ENCODE results near the gene SDK2. TPM values are rescaled to one million over a fixed set of nuclear protein-coding genes. Genes with fewer than 3 reads are reported as not detected.
A peak's percentile ranks its signal among the peaks of the same experiment; 100 is the strongest.
"Not testable (repeated sequence)": the region's sequence is repeated elsewhere in the genome, so short reads cannot be mapped to it uniquely, and the experiment has no call there.

SDK2 gene
- total and polyA plus RNA-seq, 8 donors: 0.04 to 0.31 (median 0.17) TPM

GRCh38 chr17:73311781-73312641 lies 332.2 kb downstream of the SDK2 start, which contains the start of gene CDC42EP4:
Gene CDC42EP4, minus strand, starts transcription at chr17:73312001. Its CDS starts 25,501 bp downstream, at chr17:73286500.
- H3K36me3 ChIP-seq: no peaks in the 10 kb centered on the region
- peak within 1 kb of the TSS; percentile 92 to 99 (median 96) for H3K27ac ChIP-seq
- peak; percentile 96 to 98 (median 98) for DNase-seq
- no peak for FAIRE-seq
- 0 to 1% methylated on average over 53 to 71 of the region's 71 CpGs for WGBS, 2 donors
- H3K4me1 ChIP-seq: peaks cover 8 to 20% (median 12%) of the 10 kb centered on the region in 3 donors
- peak; percentile 69 to 83 (median 74) for ATAC-seq
- TF ChIP-seq CTCF (IDR thresholded peaks at IDR 0.05): no peak
- no peaks in the 10 kb centered on the region for H3K9me3 ChIP-seq
- peak within 1 kb of the TSS; percentile 83 to 100 (median 92) for H3K4me3 ChIP-seq
- intact Hi-C loops (cut with DNase I): loop anchor here in 1 of 3 donors (10.0 kb wide), 1 partner anchor 53 kb away; no protein-coding TSS in a partner anchor
- no peaks in the 10 kb centered on the region for H3K27me3 ChIP-seq

GRCh38 chr17:73311428-73311780 lies 332.8 kb downstream of the SDK2 start:
- FAIRE-seq (no peak), ATAC-seq (peak; percentile 2 to 9 (median 5)), DNase-seq (peak in 3 of 6 donors; percentile 75 to 88 (median 79))
- Histone ChIP-seq H3K27ac (peak overlapping the region; percentile 92 to 99 (median 96)), H3K36me3 (no peaks in the 10 kb centered on the region), H3K4me1 (peaks cover 14 to 26% (median 18%) of the 10 kb centered on the region in 3 donors), H3K9me3 (no peaks in the 10 kb centered on the region), H3K4me3 (peak overlapping the region; percentile 83 to 100 (median 92)), H3K27me3 (no peaks in the 10 kb centered on the region)
- no peak for TF ChIP-seq CTCF (IDR thresholded peaks at IDR 0.05)
- 0% methylated on average over 34 to 38 of the region's 38 CpGs for WGBS, 2 donors
- intact Hi-C loops (cut with DNase I): loop anchor here in 1 of 3 donors (10.0 kb wide), 1 partner anchor 53 kb away; no protein-coding TSS in a partner anchor

GRCh38 chr17:73309727-73310596 lies 334.3 kb downstream of the SDK2 start:
- ATAC-seq (peak; percentile 26 to 38 (median 28)), FAIRE-seq (no peak), DNase-seq (peak; percentile 73 to 87 (median 80))
- Histone ChIP-seq H3K27me3 (no peaks in the 10 kb centered on the region), H3K4me3 (peak overlapping the region; percentile 83 to 100 (median 92)), H3K27ac (peak overlapping the region; percentile 92 to 99 (median 96)), H3K9me3 (no peaks in the 10 kb centered on the region), H3K4me1 (peaks cover 21 to 37% (median 28%) of the 10 kb centered on the region in 3 donors), H3K36me3 (no peaks in the 10 kb centered on the region)
- TF ChIP-seq CTCF (IDR thresholded peaks at IDR 0.05): no peak
- 2 to 4% methylated on average over 21 of the region's 21 CpGs for WGBS, 2 donors
- intact Hi-C loops (cut with DNase I): loop anchor here in 2 of 3 donors (5.0 to 10.0 kb wide), 2 partner anchors 48 to 55 kb away; partner anchors contain the start of gene CPSF4L (in 1 of the 2)

GRCh38 chr17:73308959-73309358 lies 335.3 kb downstream of the SDK2 start:
- peak in 2 of 6 donors; percentile 25 to 41 for DNase-seq
- H3K27ac ChIP-seq: peak overlapping the region; percentile 92 to 99 (median 96)
- not testable (repeated sequence) for H3K36me3 ChIP-seq, H3K9me3 ChIP-seq, FAIRE-seq, H3K27me3 ChIP-seq, ATAC-seq
- peak overlapping the region; percentile 83 to 100 (median 92) for H3K4me3 ChIP-seq
- H3K4me1 ChIP-seq: peaks cover 24 to 46% (median 36%) of the 10 kb centered on the region in 3 donors
- intact Hi-C loops (cut with DNase I): loop anchor here in 1 of 3 donors (5.0 kb wide), 1 partner anchor 47 kb away; the partner anchor contains the start of gene CPSF4L
- 12 to 23% methylated on average over 5 of the region's 5 CpGs for WGBS, 2 donors
